ENCODE results near the gene DPT.

DPT gene

GRCh38 chr1:168742386-168742785 is 13.4 kb upstream of the DPT start:
- no peak for TF ChIP-seq PAX5 (IDR thresholded peaks at IDR 0.05; ENCODE audit: insufficient read depth, low read length, severe bottlenecking)
- TF ChIP-seq SPI1 (IDR thresholded peaks at IDR 0.05; ENCODE audit: low read depth, low read length), result no peak
- no peak for TF ChIP-seq POLR2A (IDR thresholded peaks at IDR 0.05; ENCODE audit: low read depth, low read length)
- no peak for TF ChIP-seq POLR2AphosphoS5 (IDR thresholded peaks at IDR 0.05; ENCODE audit: low read depth, low read length)
- no peak for TF ChIP-seq POU2F2 (IDR thresholded peaks at IDR 0.05; ENCODE audit: low read depth, low read length)
- TF ChIP-seq TAF1 (IDR thresholded peaks at IDR 0.05; ENCODE audit: low read depth, low read length), result no peak
- DNase-seq (ENCODE audit: insufficient read length, low spot score) (no peak), FAIRE-seq (no peak)

- DNase-seq (ENCODE audit: insufficient read length, low spot score) (no peak), FAIRE-seq (no peak)
- TF ChIP-seq POLR2AphosphoS5 (IDR thresholded peaks at IDR 0.05; ENCODE audit: low read depth, low read length), result no peak
- no peak for TF ChIP-seq PAX5 (IDR thresholded peaks at IDR 0.05; ENCODE audit: insufficient read depth, low read length, severe bottlenecking)
- no peak for TF ChIP-seq SPI1 (IDR thresholded peaks at IDR 0.05; ENCODE audit: low read depth, low read length)
- no peak for TF ChIP-seq POU2F2 (IDR thresholded peaks at IDR 0.05; ENCODE audit: low read depth, low read length)
Measured at GRCh38 chr1:168739908-168740307, 10.9 kb upstream of the DPT start.

GRCh38 chr1:168736520-168736919 is 7.5 kb upstream of the DPT start:
- no peak for FAIRE-seq
- TF ChIP-seq POU2F2 (IDR thresholded peaks at IDR 0.05; ENCODE audit: low read depth, low read length) (no peak), PAX5 (IDR thresholded peaks at IDR 0.05; ENCODE audit: insufficient read depth, low read length, severe bottlenecking) (no peak), TAF1 (IDR thresholded peaks at IDR 0.05; ENCODE audit: low read depth, low read length) (no peak)
- DNase-seq (ENCODE audit: insufficient read length, low spot score), result no peak

- no peak for FAIRE-seq
- no peak for DNase-seq (ENCODE audit: insufficient read length, low spot score)
- TF ChIP-seq PAX5 (IDR thresholded peaks at IDR 0.05; ENCODE audit: insufficient read depth, low read length, severe bottlenecking), result no peak
- TF ChIP-seq TAF1 (IDR thresholded peaks at IDR 0.05; ENCODE audit: low read depth, low read length), result no peak
Measured at GRCh38 chr1:168735974-168736373, 7.0 kb upstream of the DPT start.

- FAIRE-seq (no peak), DNase-seq (ENCODE audit: insufficient read length, low spot score) (no peak)
- no peak for TF ChIP-seq SPI1 (IDR thresholded peaks at IDR 0.05; ENCODE audit: low read depth, low read length)
- TF ChIP-seq PAX5 (IDR thresholded peaks at IDR 0.05; ENCODE audit: insufficient read depth, low read length, severe bottlenecking), result no peak
- TF ChIP-seq POU2F2 (IDR thresholded peaks at IDR 0.05; ENCODE audit: low read depth, low read length), result no peak
- no peak for TF ChIP-seq POLR2A (IDR thresholded peaks at IDR 0.05; ENCODE audit: low read depth, low read length)
- TF ChIP-seq TAF1 (IDR thresholded peaks at IDR 0.05; ENCODE audit: low read depth, low read length), result no peak
- no peak for TF ChIP-seq POLR2AphosphoS5 (IDR thresholded peaks at IDR 0.05; ENCODE audit: low read depth, low read length)
Measured at GRCh38 chr1:168734946-168735345, 5.9 kb upstream of the DPT start.

- FAIRE-seq, result no peak
- TF ChIP-seq TAF1 (IDR thresholded peaks at IDR 0.05; ENCODE audit: low read depth, low read length) (no peak), POLR2A (IDR thresholded peaks at IDR 0.05; ENCODE audit: low read depth, low read length) (no peak), SPI1 (IDR thresholded peaks at IDR 0.05; ENCODE audit: low read depth, low read length) (no peak), PAX5 (IDR thresholded peaks at IDR 0.05; ENCODE audit: insufficient read depth, low read length, severe bottlenecking) (no peak), POLR2AphosphoS5 (IDR thresholded peaks at IDR 0.05; ENCODE audit: low read depth, low read length) (no peak), POU2F2 (IDR thresholded peaks at IDR 0.05; ENCODE audit: low read depth, low read length) (no peak)
- no peak for DNase-seq (ENCODE audit: insufficient read length, low spot score)
Measured at GRCh38 chr1:168734271-168734670, 5.3 kb upstream of the DPT start.

- no peak for DNase-seq (ENCODE audit: insufficient read length, low spot score)
- TF ChIP-seq POU2F2 (IDR thresholded peaks at IDR 0.05; ENCODE audit: low read depth, low read length) (no peak), POLR2A (IDR thresholded peaks at IDR 0.05; ENCODE audit: low read depth, low read length) (no peak), PAX5 (IDR thresholded peaks at IDR 0.05; ENCODE audit: insufficient read depth, low read length, severe bottlenecking) (no peak), POLR2AphosphoS5 (IDR thresholded peaks at IDR 0.05; ENCODE audit: low read depth, low read length) (no peak), TAF1 (IDR thresholded peaks at IDR 0.05; ENCODE audit: low read depth, low read length) (no peak), SPI1 (IDR thresholded peaks at IDR 0.05; ENCODE audit: low read depth, low read length) (no peak)
- no peak for FAIRE-seq
Measured at GRCh38 chr1:168733241-168733640, 4.2 kb upstream of the DPT start.

GRCh38 chr1:168732736-168733135 is 3.7 kb upstream of the DPT start:
- no peak for DNase-seq (ENCODE audit: insufficient read length, low spot score)
- TF ChIP-seq SPI1 (IDR thresholded peaks at IDR 0.05; ENCODE audit: low read depth, low read length), result no peak
- no peak for TF ChIP-seq POLR2A (IDR thresholded peaks at IDR 0.05; ENCODE audit: low read depth, low read length)
- FAIRE-seq, result no peak

- no peak for FAIRE-seq
- TF ChIP-seq PAX5 (IDR thresholded peaks at IDR 0.05; ENCODE audit: insufficient read depth, low read length, severe bottlenecking), result no peak
- no peak for TF ChIP-seq TAF1 (IDR thresholded peaks at IDR 0.05; ENCODE audit: low read depth, low read length)
- no peak for TF ChIP-seq POU2F2 (IDR thresholded peaks at IDR 0.05; ENCODE audit: low read depth, low read length)
- TF ChIP-seq SPI1 (IDR thresholded peaks at IDR 0.05; ENCODE audit: low read depth, low read length), result no peak
- TF ChIP-seq POLR2AphosphoS5 (IDR thresholded peaks at IDR 0.05; ENCODE audit: low read depth, low read length), result no peak
- TF ChIP-seq POLR2A (IDR thresholded peaks at IDR 0.05; ENCODE audit: low read depth, low read length), result no peak
- DNase-seq (ENCODE audit: insufficient read length, low spot score), result no peak
Measured at GRCh38 chr1:168731244-168731953, 2.4 kb upstream of the DPT start.

- FAIRE-seq (no peak), DNase-seq (ENCODE audit: insufficient read length, low spot score) (no peak)
- TF ChIP-seq POLR2AphosphoS5 (IDR thresholded peaks at IDR 0.05; ENCODE audit: low read depth, low read length) (no peak), PAX5 (IDR thresholded peaks at IDR 0.05; ENCODE audit: insufficient read depth, low read length, severe bottlenecking) (no peak), TAF1 (IDR thresholded peaks at IDR 0.05; ENCODE audit: low read depth, low read length) (no peak), POLR2A (IDR thresholded peaks at IDR 0.05; ENCODE audit: low read depth, low read length) (no peak), SPI1 (IDR thresholded peaks at IDR 0.05; ENCODE audit: low read depth, low read length) (no peak)
Measured at GRCh38 chr1:168729405-168729802, 398 bp upstream of the DPT start.
